Right lobe of liver (tissue), 6 donors: Measurements from ENCODE around the gene PDGFD. TPM values are rescaled to one million over a fixed set of nuclear protein-coding genes. Genes with fewer than 3 reads are reported as not detected.
A peak's percentile ranks its signal among the peaks of the same experiment; 100 is the strongest.

ENCODE experiments used
- ATAC-seq, 4 donors: fragments of 200-7000 bp; cut with Tn5 transposase; one replicate each; pipeline ENCODE4 v1.9.1; 2020; ENCODE audit warnings: mild to moderate bottlenecking in 4 of 4, moderate library complexity in 4 of 4
- DNase-seq, 3 donors: peaks; one replicate each; pipeline ENCODE4 v3.0.0-alpha.2; 2020
- H3K27ac ChIP-seq, 3 donors: fragments of 200-600 bp; one replicate each; pipeline ENCODE4 v1.8.0; 2022
- H3K27me3 ChIP-seq, 2 donors: fragments of 200-600 bp; one replicate each; pipeline ENCODE4 v1.8.0; 2022
- H3K36me3 ChIP-seq, 4 donors: fragments of 200-600 bp; sonication (generic) in 1 of 4; one replicate each; pipeline versions ENCODE4 v1.5.1 to v1.8.0; 2017 to 2022; ENCODE audit warnings: control low read depth in 1 of 4
- H3K4me1 ChIP-seq, 4 donors: fragments of 200-600 bp; sonication (generic) in 1 of 4; one replicate each; pipeline versions ENCODE4 v1.5.1 to v1.8.0; 2017 to 2022; ENCODE audit warnings: control low read depth in 1 of 4
- H3K4me3 ChIP-seq, 3 donors: fragments of 200-600 bp; one replicate each; pipeline ENCODE4 v1.8.0; 2022
- H3K9me3 ChIP-seq, 4 donors: fragments of 200-600 bp; sonication (generic) in 1 of 4; one replicate each; pipeline versions ENCODE4 v1.5.1 to v1.8.0; 2017 to 2022; ENCODE audit warnings: control low read depth in 1 of 4
- POLR2A ChIP-seq: fragments of 450-650 bp; IDR thresholded peaks from one replicate; pipeline ENCODE4 v1.6.1; 2017; ENCODE audit warnings: antibody characterized with exemption, mild to moderate bottlenecking
- WGBS: methylation state at CpG from one replicate; pipeline ENCODE4 v1.1.6; 2018; ENCODE audit warnings: low coverage, low lambda C conversion rate; ENCODE audit not compliant: insufficient coverage; ENCODE audit errors: missing lambda C conversion rate; 5-methylcytosine and 5-hydroxymethylcytosine counted together
- intact Hi-C, 2 donors: fragments of 100-400 bp; cut with DNase I; formaldehyde crosslinking; loops; one replicate each; pipeline versions ENCODE4 v1.11.2 to v1.14.1; 2022
- total RNA-seq, 6 experiments: library from RNA; depleted of rRNA in 2 of 6; stranded (reverse); fragments of >200 nt in 2 of 6; fragmentation: NEBNext Ultra II Directional in 3 of 6; extraction: Animal tissue kit (Norgen Biotek cat#: 25700) in 3 of 6; gene quantifications; one replicate each; pipeline versions ENCODE4 v1.1.0 to v1.2.4, GENCODE V29; 2016 to 2023
- TF ChIP-seq, protein P1 (sequence below), 4 donors: fragments of 200-600 bp in 3 of 4; fragments of 450-650 bp in 1 of 4; IDR thresholded peaks; one replicate each; pipeline versions ENCODE4 v1.5.1 to v1.8.0; 2016 to 2022; ENCODE audit warnings: antibody characterized with exemption in 4 of 4, mild to moderate bottlenecking in 2 of 4
- donor health status: DM: no; HTN: yes; CAD: no.
- donor health status: DM: no; HTN: no; CAD: no.
- donor health status: DM: no; HTN: no; CAD: no.
- donor health status: DM: no; HTN: yes; CAD: no.
- donor health status: DM: no; HTN: yes; CAD: no.

The PDGFD gene
- total RNA-seq, 6 experiments from 2014 or later = 0.84 to 1.6 (median 1.1) TPM

DNA sequence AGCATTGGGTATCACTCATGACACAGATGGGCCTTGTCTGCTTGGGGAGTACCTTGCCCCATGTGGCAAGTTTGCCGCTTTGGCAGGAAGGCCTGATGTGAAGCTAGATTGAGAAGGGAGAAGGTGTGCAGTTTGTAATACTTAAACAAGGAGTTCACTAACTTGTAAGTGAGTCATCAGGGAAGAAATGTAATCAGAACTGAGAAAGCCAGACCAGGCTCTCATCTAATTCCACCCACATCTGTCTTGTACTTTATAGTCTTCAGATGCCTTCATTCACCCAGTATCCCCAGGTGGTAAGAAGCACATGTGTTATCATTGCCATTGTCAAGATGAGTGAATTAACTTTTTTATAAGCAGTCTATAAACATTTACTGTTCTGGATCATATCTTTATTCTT lies 243.5 kb downstream of the PDGFD start:
- intact Hi-C loops = no loop called here
- no peaks in the 10 kb centered on the region for H3K9me3 ChIP-seq
- 67% methylated on average over 1 of the region's 1 CpG for WGBS
- ATAC-seq (no peak), DNase-seq (no peak)
- TF ChIP-seq, protein P1, sequence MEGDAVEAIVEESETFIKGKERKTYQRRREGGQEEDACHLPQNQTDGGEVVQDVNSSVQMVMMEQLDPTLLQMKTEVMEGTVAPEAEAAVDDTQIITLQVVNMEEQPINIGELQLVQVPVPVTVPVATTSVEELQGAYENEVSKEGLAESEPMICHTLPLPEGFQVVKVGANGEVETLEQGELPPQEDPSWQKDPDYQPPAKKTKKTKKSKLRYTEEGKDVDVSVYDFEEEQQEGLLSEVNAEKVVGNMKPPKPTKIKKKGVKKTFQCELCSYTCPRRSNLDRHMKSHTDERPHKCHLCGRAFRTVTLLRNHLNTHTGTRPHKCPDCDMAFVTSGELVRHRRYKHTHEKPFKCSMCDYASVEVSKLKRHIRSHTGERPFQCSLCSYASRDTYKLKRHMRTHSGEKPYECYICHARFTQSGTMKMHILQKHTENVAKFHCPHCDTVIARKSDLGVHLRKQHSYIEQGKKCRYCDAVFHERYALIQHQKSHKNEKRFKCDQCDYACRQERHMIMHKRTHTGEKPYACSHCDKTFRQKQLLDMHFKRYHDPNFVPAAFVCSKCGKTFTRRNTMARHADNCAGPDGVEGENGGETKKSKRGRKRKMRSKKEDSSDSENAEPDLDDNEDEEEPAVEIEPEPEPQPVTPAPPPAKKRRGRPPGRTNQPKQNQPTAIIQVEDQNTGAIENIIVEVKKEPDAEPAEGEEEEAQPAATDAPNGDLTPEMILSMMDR (IDR thresholded peaks at IDR 0.05) = no peak
- no peak for TF ChIP-seq POLR2A
- H3K27ac ChIP-seq = no peak overlapping the region
- H3K4me3 ChIP-seq = no peak overlapping the region
- no peaks in the 10 kb centered on the region for H3K27me3 ChIP-seq
- H3K36me3 ChIP-seq = no peaks in the 10 kb centered on the region
- no peaks in the 10 kb centered on the region for H3K4me1 ChIP-seq

DNA sequence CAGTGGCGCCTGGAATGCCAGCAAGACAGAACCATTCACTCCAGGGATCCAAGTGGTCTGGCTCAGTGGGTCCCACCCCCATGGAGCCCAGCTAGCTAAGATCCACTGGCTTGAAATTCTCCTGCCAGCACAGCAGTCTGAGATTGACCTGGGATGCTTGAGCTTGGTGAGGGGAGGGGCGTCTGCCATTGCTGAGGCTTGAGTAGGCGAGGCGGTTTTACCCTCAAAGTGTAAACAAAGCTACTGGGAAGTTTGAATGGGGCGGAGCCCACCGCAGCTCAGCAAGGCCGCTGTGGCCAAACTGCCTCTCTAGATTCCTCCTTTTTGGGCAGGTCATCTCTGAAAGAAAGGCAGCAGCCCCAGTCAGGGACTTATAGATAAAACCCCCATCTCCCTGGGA lies 253.2 kb downstream of the PDGFD start:
- 75% methylated on average over 6 of the region's 7 CpGs for WGBS
- TF ChIP-seq, protein P1 (IDR thresholded peaks at IDR 0.05) = no peak

DNA sequence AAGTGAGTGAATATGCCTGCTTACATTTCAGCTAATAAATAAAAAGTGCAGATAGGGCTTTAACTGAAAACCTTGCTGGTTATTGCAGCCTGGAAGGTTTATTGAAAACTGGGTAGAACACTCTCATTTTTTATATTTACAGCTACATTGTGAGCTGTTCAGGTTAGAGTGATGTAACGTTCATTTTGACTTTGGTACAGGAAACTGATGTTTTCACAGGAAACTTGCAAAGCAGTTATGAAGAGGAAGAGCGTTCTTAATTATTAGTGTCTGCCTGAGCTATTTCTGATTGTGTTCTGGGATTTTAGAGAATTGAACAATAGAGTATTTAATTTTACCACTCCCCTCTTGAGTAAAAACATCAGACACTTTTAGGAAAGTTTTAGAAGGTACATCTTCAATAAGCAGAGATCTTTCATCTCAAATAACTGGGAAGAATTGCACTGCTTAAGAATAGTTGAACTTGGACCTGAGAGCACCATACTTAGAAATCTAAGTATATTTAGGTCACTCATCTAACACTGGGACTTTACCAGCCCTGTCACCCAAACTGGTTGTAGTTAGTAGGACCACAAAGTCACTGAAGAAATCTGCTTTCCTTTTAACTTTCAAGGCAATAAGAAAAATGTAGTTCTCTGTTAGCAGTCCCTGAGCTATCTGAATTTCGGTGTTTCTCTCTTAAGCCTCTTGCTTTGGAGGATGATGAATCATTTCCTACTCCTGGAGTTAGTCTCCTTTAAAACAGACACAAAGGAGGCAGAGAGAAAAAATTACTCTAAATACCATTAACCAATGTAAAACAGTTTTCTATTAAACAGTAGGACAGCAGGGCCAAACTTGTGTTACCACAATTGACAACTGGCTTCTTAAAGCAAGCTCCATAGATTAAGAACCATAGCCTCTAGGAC lies 256.1 kb downstream of the PDGFD start:
- Histone ChIP-seq H3K27me3 (no peaks in the 10 kb centered on the region), H3K9me3 (no peaks in the 10 kb centered on the region), H3K4me3 (no peak overlapping the region), H3K4me1 (no peaks in the 10 kb centered on the region), H3K27ac (no peak overlapping the region), H3K36me3 (no peaks in the 10 kb centered on the region)
- 34% methylated on average over 3 of the region's 3 CpGs for WGBS
- DNase-seq = no peak
- TF ChIP-seq, protein P1 (IDR thresholded peaks at IDR 0.05) = no peak
- no peak for TF ChIP-seq POLR2A
- intact Hi-C loops = no loop called here
- ATAC-seq = peak in 3 of 4 donors; percentile 18 to 62 (median 54)

More for the DNA sequence above, 253.2 kb downstream of the PDGFD start:
- no peaks in the 10 kb centered on the region for H3K27me3 ChIP-seq
- ATAC-seq (no peak), DNase-seq (no peak)
- H3K9me3 ChIP-seq = no peaks in the 10 kb centered on the region
- H3K4me3 ChIP-seq = no peak overlapping the region
- no peaks in the 10 kb centered on the region for H3K36me3 ChIP-seq
- H3K4me1 ChIP-seq = no peaks in the 10 kb centered on the region
- intact Hi-C loops = no loop called here
- no peak overlapping the region for H3K27ac ChIP-seq

DNA sequence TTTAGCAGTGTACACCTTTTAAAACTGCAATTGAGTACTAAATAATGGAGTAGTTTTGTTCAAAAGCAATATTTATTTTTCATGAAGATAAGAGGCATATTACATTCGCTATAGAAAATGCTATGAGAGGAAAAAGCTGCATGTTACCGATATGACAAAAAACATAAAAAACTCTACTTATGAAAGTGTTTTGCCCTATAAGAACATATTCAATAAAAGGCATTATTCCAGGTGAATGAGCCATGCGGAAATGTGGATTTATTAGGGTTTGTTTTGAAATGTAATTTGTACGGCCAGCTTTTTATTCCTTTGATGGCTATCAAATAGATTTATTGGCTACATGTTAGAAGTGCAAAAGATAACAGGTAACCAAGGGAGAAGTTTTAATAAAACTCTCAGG lies 256.8 kb downstream of the PDGFD start:
- intact Hi-C loops = no loop called here

More for the DNA sequence above, 256.8 kb downstream of the PDGFD start:
- no peak for TF ChIP-seq POLR2A
- TF ChIP-seq, protein P1 (IDR thresholded peaks at IDR 0.05) = no peak
- 42% methylated on average over 4 of the region's 4 CpGs for WGBS
- Histone ChIP-seq H3K27ac (no peak overlapping the region), H3K27me3 (no peaks in the 10 kb centered on the region), H3K36me3 (no peaks in the 10 kb centered on the region), H3K9me3 (no peaks in the 10 kb centered on the region), H3K4me1 (no peaks in the 10 kb centered on the region), H3K4me3 (no peak overlapping the region)
- no peak for ATAC-seq
- no peak for DNase-seq
